Sigmoid colon (tissue), 7 donors: Measurements from ENCODE around the gene CTIF. TPM values are rescaled to one million over a fixed set of nuclear protein-coding genes. Genes with fewer than 3 reads are reported as not detected.
A peak's percentile ranks its signal among the peaks of the same experiment; 100 is the strongest.

Source experiments
- DNase-seq: peaks from one replicate; pipeline ENCODE4 v3.0.0-alpha.2; 2019
- H3K27ac ChIP-seq, 4 donors: fragments of 200-600 bp; sonication (generic); one replicate each; pipeline ENCODE4 v1.5.1; 2016 to 2019; ENCODE audit warnings: mild to moderate bottlenecking in 1 of 4
- H3K27me3 ChIP-seq, 3 donors: fragments of 200-600 bp; sonication (generic); one replicate each; pipeline ENCODE4 v1.5.1; 2019; ENCODE audit warnings: mild to moderate bottlenecking in 1 of 3
- H3K36me3 ChIP-seq, 4 donors: fragments of 200-600 bp; sonication (generic); one replicate each; pipeline ENCODE4 v1.5.1; 2016 to 2019
- H3K4me1 ChIP-seq, 4 donors: fragments of 200-600 bp; sonication (generic); one replicate each; pipeline ENCODE4 v1.5.1; 2017 to 2019
- H3K4me3 ChIP-seq, 4 donors: fragments of 200-600 bp; sonication (generic); one replicate each; pipeline ENCODE4 v1.5.1; 2017 to 2019; ENCODE audit warnings: mild to moderate bottlenecking in 2 of 4, moderate library complexity in 1 of 4
- H3K9me3 ChIP-seq, 4 donors: fragments of 200-600 bp in 3 of 4; sonication (generic) in 3 of 4; one replicate each; pipeline versions ENCODE4 v1.5.1 to v1.6.1; 2013 to 2019
- CTCF ChIP-seq, 4 experiments: fragments of 450-650 bp in 3 of 4; fragments of 200-600 bp in 1 of 4; IDR thresholded peaks; one replicate each; pipeline ENCODE4 v1.5.1; 2016 to 2019; ENCODE audit warnings: antibody characterized with exemption in 4 of 4, mild to moderate bottlenecking in 3 of 4, moderate library complexity in 2 of 4
- EP300 ChIP-seq, 4 donors: sonication (generic); formaldehyde crosslinking; IDR thresholded peaks; one replicate each; pipeline ENCODE4 v1.6.1; 2017; ENCODE audit warnings: antibody characterized with exemption in 4 of 4
- POLR2A ChIP-seq, 2 donors: fragments of 450-650 bp; IDR thresholded peaks; one replicate each; pipeline ENCODE4 v1.6.1; 2016; ENCODE audit warnings: antibody characterized with exemption in 2 of 2, mild to moderate bottlenecking in 2 of 2, moderate library complexity in 2 of 2
- POLR2AphosphoS5 ChIP-seq, 4 donors: sonication (generic); formaldehyde crosslinking; IDR thresholded peaks; one replicate each; pipeline ENCODE4 v1.6.1; 2017; ENCODE audit warnings: antibody characterized with exemption in 4 of 4
- WGBS, 2 donors: extraction: QIAGEN DNeasy Blood & Tissue Kit; methylation state at CpG; one replicate each; pipeline ENCODE4 v1.1.7; 2013; 5-methylcytosine and 5-hydroxymethylcytosine counted together
- intact Hi-C: fragments of 100-400 bp; cut with DNase I; formaldehyde crosslinking; loops from one replicate; pipeline ENCODE4 v1.15.1; 2023
- polyA plus RNA-seq, 3 donors: library from polyadenylated mRNA; stranded (reverse); fragments of 200-250 nt; gene quantifications; one replicate each; pipeline ENCODE4 v1.2.3, GENCODE V29; 2013
- total RNA-seq, 4 donors: library from RNA; depleted of rRNA; stranded (reverse); fragments of >200 nt; gene quantifications; one replicate each; pipeline ENCODE4 v1.1.0, GENCODE V29; 2016
- donor health status: healthy with polysubstance abuse.
- donor health status: Bipolar disorder and iron deficiency.
- donor health status: healthy.

CTIF gene
- total and polyA plus RNA-seq, 7 donors, result 3.6 to 65.9 (median 22.5) TPM

DNA sequence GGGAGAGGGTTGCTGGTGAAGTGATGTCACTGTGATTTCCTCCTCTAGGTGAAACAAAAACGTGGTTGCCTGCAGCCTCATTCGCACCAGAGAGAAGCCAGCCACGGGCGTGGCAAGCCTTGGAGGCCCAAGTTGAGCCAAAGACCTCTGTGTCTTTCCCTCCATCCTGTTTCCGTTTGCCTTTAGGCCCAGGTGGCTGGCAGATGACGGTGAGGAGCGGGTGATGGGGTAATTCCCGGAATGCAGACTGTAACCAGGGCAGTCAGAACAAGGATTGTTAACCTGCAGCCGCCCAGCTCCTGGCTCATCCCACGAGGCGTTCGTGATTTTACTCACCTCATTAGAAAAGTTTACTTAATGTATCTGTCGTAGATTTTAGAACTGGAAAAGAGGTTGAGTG lies 14.4 kb downstream of the CTIF start:
- H3K4me1 ChIP-seq, result peaks cover 0 to 60% (median 37%) of the 10 kb centered on the region in 4 donors
- H3K27me3 ChIP-seq, result no peaks in the 10 kb centered on the region
- H3K9me3 ChIP-seq, result no peaks in the 10 kb centered on the region
- H3K27ac ChIP-seq, result no peak overlapping the region
- no peak for TF ChIP-seq POLR2AphosphoS5 (IDR thresholded peaks at IDR 0.05)
- no peak for TF ChIP-seq EP300 (IDR thresholded peaks at IDR 0.05)
- no peak for DNase-seq
- H3K4me3 ChIP-seq, result no peak overlapping the region
- no peaks in the 10 kb centered on the region for H3K36me3 ChIP-seq
- WGBS, 2 donors, result 81 to 88% methylated on average over 13 of the region's 13 CpGs
- intact Hi-C loops, result no loop called here

DNA sequence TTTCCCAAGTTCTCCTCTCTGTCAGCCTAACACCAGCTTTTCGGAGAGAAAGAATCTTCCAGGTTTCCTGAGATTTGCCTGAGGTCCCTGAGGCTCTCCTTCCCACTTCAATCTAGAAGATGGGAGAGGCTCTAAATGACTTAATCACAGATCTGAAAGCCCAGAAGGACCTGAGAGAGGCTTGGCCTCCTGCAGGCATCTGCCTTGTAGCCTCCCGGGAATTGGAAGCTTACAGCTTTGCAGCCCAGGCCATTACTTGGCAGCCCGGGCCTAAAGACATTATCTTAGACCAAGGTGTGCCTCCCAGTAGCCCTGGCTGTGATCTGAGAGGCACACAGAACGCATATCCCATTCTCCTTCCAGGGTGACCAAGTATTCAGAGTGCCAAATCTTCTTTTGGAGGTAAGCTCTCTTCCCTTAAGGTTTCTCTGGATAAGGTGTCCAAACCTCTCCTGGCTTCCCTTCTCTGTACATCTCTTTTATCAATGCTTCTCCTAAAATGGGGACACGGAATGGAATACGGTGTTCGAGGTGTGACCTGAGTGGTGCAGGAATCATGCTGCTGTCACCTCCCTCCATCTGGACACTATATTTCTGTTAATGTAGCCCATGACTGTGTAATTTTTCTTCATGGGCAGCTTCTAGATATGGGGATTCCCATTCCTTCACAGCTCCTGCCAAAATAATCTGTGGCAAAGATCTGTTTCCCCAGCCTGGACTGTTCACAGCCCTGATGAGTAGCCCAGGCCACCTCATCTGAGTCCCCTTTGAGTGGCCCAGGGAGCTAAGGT lies 16.0 kb downstream of the CTIF start:
- 87 to 96% methylated on average over 7 of the region's 7 CpGs for WGBS, 2 donors
- H3K36me3 ChIP-seq, result no peaks in the 10 kb centered on the region
- peak overlapping the region in 2 of 4 donors; percentile 71 for H3K27ac ChIP-seq
- peak; percentile 33 for DNase-seq
- peaks cover 0 to 48% (median 30%) of the 10 kb centered on the region in 4 donors for H3K4me1 ChIP-seq
- no peak overlapping the region for H3K4me3 ChIP-seq
- TF ChIP-seq EP300 (IDR thresholded peaks at IDR 0.05), result no peak
- TF ChIP-seq POLR2A (IDR thresholded peaks at IDR 0.05), result no peak
- TF ChIP-seq CTCF (IDR thresholded peaks at IDR 0.05), result no peak
- no peak for TF ChIP-seq POLR2AphosphoS5 (IDR thresholded peaks at IDR 0.05)
- intact Hi-C loops, result no loop called here
- no peaks in the 10 kb centered on the region for H3K9me3 ChIP-seq
- H3K27me3 ChIP-seq, result no peaks in the 10 kb centered on the region

DNA sequence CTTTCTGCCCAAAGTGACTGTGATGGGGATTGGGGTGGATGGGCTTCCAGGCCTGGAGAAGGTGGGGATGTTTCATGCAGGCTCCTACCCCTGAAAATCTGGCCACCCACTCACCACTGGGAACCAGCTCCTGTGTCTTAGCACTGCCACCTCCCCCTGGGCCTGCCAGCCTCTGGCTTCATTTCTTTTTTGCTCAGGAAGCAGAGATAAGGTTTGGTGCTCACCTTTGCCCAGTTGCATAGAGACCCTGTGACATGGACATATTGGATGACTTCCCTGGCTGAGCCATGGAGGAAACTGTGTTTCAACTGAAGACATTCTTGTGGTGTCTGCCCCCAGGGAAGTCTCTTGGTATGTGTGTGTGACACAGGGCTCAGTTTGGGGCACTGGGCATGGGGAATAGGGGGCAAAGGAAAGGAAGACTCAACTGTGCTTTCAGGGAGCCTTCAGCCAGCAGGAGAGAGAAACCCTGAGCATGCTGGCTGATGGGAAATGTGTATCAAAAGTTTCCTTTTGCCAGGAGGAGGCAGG lies 16.7 kb downstream of the CTIF start:
- Histone ChIP-seq H3K4me1 (peaks cover 0 to 42% (median 30%) of the 10 kb centered on the region in 4 donors), H3K36me3 (no peaks in the 10 kb centered on the region), H3K9me3 (no peaks in the 10 kb centered on the region), H3K27me3 (no peaks in the 10 kb centered on the region), H3K4me3 (no peak overlapping the region), H3K27ac (peak overlapping the region in 2 of 4 donors; percentile 71)
- intact Hi-C loops, result no loop called here
- no peak for TF ChIP-seq POLR2AphosphoS5 (IDR thresholded peaks at IDR 0.05)
- TF ChIP-seq POLR2A (IDR thresholded peaks at IDR 0.05), result no peak
- no peak for TF ChIP-seq EP300 (IDR thresholded peaks at IDR 0.05)
- peak; percentile 57 for DNase-seq

GRCh38 chr18:48557640-48558174 lies 18.9 kb downstream of the CTIF start:
- H3K4me1 ChIP-seq, result peaks cover 0 to 63% (median 47%) of the 10 kb centered on the region in 4 donors
- no peak for TF ChIP-seq CTCF (IDR thresholded peaks at IDR 0.05)
- TF ChIP-seq EP300 (IDR thresholded peaks at IDR 0.05), result no peak
- no peak for TF ChIP-seq POLR2AphosphoS5 (IDR thresholded peaks at IDR 0.05)
- TF ChIP-seq POLR2A (IDR thresholded peaks at IDR 0.05), result no peak
- peak; percentile 4 for DNase-seq

GRCh38 chr18:48558248-48558647 lies 19.4 kb downstream of the CTIF start:
- intact Hi-C loops, result no loop called here
- no peak for TF ChIP-seq POLR2A (IDR thresholded peaks at IDR 0.05)
- TF ChIP-seq CTCF (IDR thresholded peaks at IDR 0.05), result no peak
- TF ChIP-seq POLR2AphosphoS5 (IDR thresholded peaks at IDR 0.05), result no peak
- TF ChIP-seq EP300 (IDR thresholded peaks at IDR 0.05), result no peak
- H3K27me3 ChIP-seq, result no peaks in the 10 kb centered on the region
- H3K9me3 ChIP-seq, result no peaks in the 10 kb centered on the region
- no peak overlapping the region for H3K4me3 ChIP-seq
- WGBS, 2 donors, result 84 to 85% methylated on average over 2 of the region's 2 CpGs
- H3K27ac ChIP-seq, result peak overlapping the region in 3 of 4 donors; percentile 30 to 71 (median 71)
- H3K36me3 ChIP-seq, result no peaks in the 10 kb centered on the region
- H3K4me1 ChIP-seq, result peaks cover 0 to 69% (median 52%) of the 10 kb centered on the region in 4 donors
- DNase-seq, result no peak

More at GRCh38 chr18:48557640-48558174, 18.9 kb downstream of the CTIF start:
- Histone ChIP-seq H3K9me3 (no peaks in the 10 kb centered on the region), H3K36me3 (no peaks in the 10 kb centered on the region), H3K27ac (peak overlapping the region in 3 of 4 donors; percentile 30 to 71 (median 71)), H3K4me3 (no peak overlapping the region), H3K27me3 (no peaks in the 10 kb centered on the region)
- 93 to 95% methylated on average over 2 of the region's 2 CpGs for WGBS, 2 donors
- intact Hi-C loops, result no loop called here
